Transverse colon (tissue), 4 donors: ENCODE data around the gene PDE6H. TPM values are rescaled to one million over a fixed set of nuclear protein-coding genes. Genes with fewer than 3 reads are reported as not detected.

Source experiments
- DNase-seq: peaks from one replicate; pipeline ENCODE4 v3.0.0-alpha.2; 2019
- H3K27ac ChIP-seq, 4 donors: fragments of 200-600 bp; sonication (generic); 2 replicates each; pipeline ENCODE4 v1.5.1; 2016 to 2018; ENCODE audit warnings: inconsistent platforms in 4 of 4
- H3K27me3 ChIP-seq: fragments of 200-600 bp; sonication (generic); 2 replicates; pipeline ENCODE4 v1.5.1; 2017; ENCODE audit warnings: inconsistent platforms
- H3K36me3 ChIP-seq, 4 donors: fragments of 200-600 bp; sonication (generic); 2 replicates each; pipeline ENCODE4 v1.5.1; 2017 to 2019; ENCODE audit warnings: inconsistent platforms in 4 of 4
- H3K4me1 ChIP-seq, 4 donors: fragments of 200-600 bp; sonication (generic); 2 replicates each; pipeline ENCODE4 v1.5.1; 2017 to 2020; ENCODE audit warnings: inconsistent platforms in 4 of 4
- H3K4me3 ChIP-seq, 4 donors: fragments of 200-600 bp; sonication (generic); 1 replicate in 1 of 4; 2 replicates in 3 of 4; pipeline versions ENCODE4 v1.5.1 to v1.6.1; 2017 to 2019; ENCODE audit warnings: inconsistent platforms in 4 of 4
- H3K9me3 ChIP-seq, 2 donors: fragments of 200-600 bp; sonication (generic); 2 replicates each; pipeline ENCODE4 v1.5.1; 2017 to 2019; ENCODE audit warnings: inconsistent platforms in 2 of 2
- CTCF ChIP-seq, 5 experiments: fragments of 200-600 bp in 3 of 5; fragments of 450-650 bp in 2 of 5; sonication (generic) in 3 of 5; IDR thresholded peaks; 1 replicate in 2 of 5; 2 replicates in 3 of 5; pipeline ENCODE4 v1.5.1; 2016 to 2017; ENCODE audit warnings: antibody characterized with exemption in 5 of 5, inconsistent platforms in 3 of 5, mild to moderate bottlenecking in 2 of 5, moderate library complexity in 1 of 5
- EP300 ChIP-seq: sonication (generic); formaldehyde crosslinking; IDR thresholded peaks from one replicate; pipeline ENCODE4 v1.6.1; 2017; ENCODE audit warnings: antibody characterized with exemption, low read depth
- POLR2A ChIP-seq: fragments of 450-650 bp; IDR thresholded peaks from one replicate; pipeline ENCODE4 v1.6.1; 2016; ENCODE audit warnings: antibody characterized with exemption, mild to moderate bottlenecking, moderate library complexity
- POLR2AphosphoS5 ChIP-seq, 3 donors: sonication (generic); formaldehyde crosslinking; IDR thresholded peaks; one replicate each; pipeline ENCODE4 v1.6.1; 2016; ENCODE audit warnings: antibody characterized with exemption in 3 of 3
- WGBS, 2 donors: methylation state at CpG; one replicate each; pipeline ENCODE4 v1.1.5; 2018; ENCODE audit warnings: low coverage in 1 of 2; 5-methylcytosine and 5-hydroxymethylcytosine counted together
- in situ Hi-C, 4 donors: fragments of 200-750 bp; cut with MboI; loops; one replicate each; pipeline versions ENCODE4 v1.15.0 to v1.15.1; 2017; ENCODE audit warnings: low sequenced_read_pairs in 3 of 4, low pct_ligation_motif_present in 1 of 4, low pct_unique_long_range_greater_than_20kb in 1 of 4
- intact Hi-C: fragments of 100-400 bp; cut with DNase I; formaldehyde crosslinking; loops from one replicate; pipeline ENCODE4 v1.15.1; 2023; ENCODE audit warnings: low total_unique reads
- total RNA-seq, 4 donors: library from RNA; depleted of rRNA; stranded (reverse); fragments of >200 nt; gene quantifications; one replicate each; pipeline ENCODE4 v1.1.0, GENCODE V29; 2016

PDE6H gene
- total RNA-seq, 4 donors from 2014 or later, result not detected

GRCh38 chr12:14938301-14938700, 34.5 kb upstream of the PDE6H start, which contains the start of gene ERP27:
Gene ERP27, minus strand, starts transcription at chr12:14938537. Its CDS starts 29 bp downstream, at chr12:14938508.
- intact Hi-C loops (no loop called here), in situ Hi-C loops (no loop called here)
- Histone ChIP-seq H3K27ac (peak within 1 kb of the TSS in 1 of 4 donors; percentile 30), H3K36me3 (no peaks in the 10 kb centered on the region), H3K4me3 (no peak within 1 kb of the TSS), H3K4me1 (peaks cover 0 to 14% (median 3%) of the 10 kb centered on the region in 4 donors), H3K9me3 (no peaks in the 10 kb centered on the region), H3K27me3 (no peaks in the 10 kb centered on the region)
- no peak for DNase-seq
- 75% methylated on average over 3 of the region's 3 CpGs; no CpG with 5 or more reads in 1 of the 2 donors for WGBS, 2 donors
- TF ChIP-seq POLR2A (no peak), EP300 (no peak), POLR2AphosphoS5 (IDR thresholded peaks at IDR 0.05) (no peak), CTCF (IDR thresholded peaks at IDR 0.05) (no peak)

GRCh38 chr12:14941369-14941768, 31.5 kb upstream of the PDE6H start:
- no peak for DNase-seq
- Histone ChIP-seq H3K9me3 (no peaks in the 10 kb centered on the region), H3K4me1 (peaks cover 0 to 6% (median 0%) of the 10 kb centered on the region in 4 donors), H3K27ac (no peak overlapping the region), H3K4me3 (no peak overlapping the region), H3K27me3 (no peaks in the 10 kb centered on the region), H3K36me3 (no peaks in the 10 kb centered on the region)
- WGBS, 2 donors, result 88 to 96% methylated on average over 2 of the region's 2 CpGs
- no peak for TF ChIP-seq POLR2AphosphoS5 (IDR thresholded peaks at IDR 0.05)
- TF ChIP-seq EP300, result no peak
- TF ChIP-seq CTCF (IDR thresholded peaks at IDR 0.05), result no peak
- TF ChIP-seq POLR2A, result no peak
- intact Hi-C loops (no loop called here), in situ Hi-C loops (no loop called here)

- Histone ChIP-seq H3K9me3 (no peaks in the 10 kb centered on the region), H3K4me1 (peaks cover 0 to 16% (median 0%) of the 10 kb centered on the region in 4 donors), H3K27ac (no peak overlapping the region), H3K4me3 (no peak overlapping the region), H3K36me3 (no peaks in the 10 kb centered on the region), H3K27me3 (no peaks in the 10 kb centered on the region)
- in situ Hi-C loops (no loop called here), intact Hi-C loops (no loop called here)
- WGBS, 2 donors, result 91 to 95% methylated on average over 10 to 12 of the region's 12 CpGs
- no peak for DNase-seq
- TF ChIP-seq EP300, result no peak
- TF ChIP-seq POLR2AphosphoS5 (IDR thresholded peaks at IDR 0.05), result no peak
- no peak for TF ChIP-seq POLR2A
- TF ChIP-seq CTCF (IDR thresholded peaks at IDR 0.05), result no peak
Observed at GRCh38 chr12:14942196-14942931, 30.5 kb upstream of the PDE6H start.

- intact Hi-C loops, result no loop called here
Observed at GRCh38 chr12:14946162-14946561, 26.7 kb upstream of the PDE6H start.

More at GRCh38 chr12:14946162-14946561, 26.7 kb upstream of the PDE6H start:
- in situ Hi-C loops, result no loop called here
- DNase-seq, result no peak
- Histone ChIP-seq H3K27ac (peak overlapping the region in 2 of 4 donors; percentile 65 to 78), H3K4me3 (no peak overlapping the region), H3K4me1 (peaks cover 10 to 51% (median 16%) of the 10 kb centered on the region in 4 donors), H3K27me3 (no peaks in the 10 kb centered on the region), H3K9me3 (no peaks in the 10 kb centered on the region), H3K36me3 (no peaks in the 10 kb centered on the region)
- 80 to 81% methylated on average over 2 of the region's 2 CpGs for WGBS, 2 donors
- no peak for TF ChIP-seq CTCF (IDR thresholded peaks at IDR 0.05)
- TF ChIP-seq EP300, result no peak
- TF ChIP-seq POLR2A, result no peak
- no peak for TF ChIP-seq POLR2AphosphoS5 (IDR thresholded peaks at IDR 0.05)
